Measurements from ENCODE around the gene NUP85. TPM values are rescaled to one million over a fixed set of nuclear protein-coding genes. Genes with fewer than 3 reads are reported as not detected.
A peak's percentile ranks its signal among the peaks of the same experiment; 100 is the strongest.

NUP85 gene
- polyA plus RNA-seq, 1 of the 3 experiments (the other 2 are of a cell fraction): 80.5 TPM

- TF ChIP-seq FOXM1 (IDR thresholded peaks at IDR 0.05; ENCODE audit: low read depth) (no peak), NFIC (IDR thresholded peaks at IDR 0.05; ENCODE audit: borderline replicate concordance) (no peak)
These were observed 46.1 kb upstream of the NUP85 start (continued) for GRCh38 chr17:75159196-75160031.

GRCh38 chr17:75160211-75160610 lies 45.3 kb upstream of the NUP85 start:
- no peaks in the 10 kb centered on the region for H3K27me3 ChIP-seq (ENCODE audit: insufficient read depth)
- no peaks in the 10 kb centered on the region for H3K9me2 ChIP-seq
- peaks cover 34% of the 10 kb centered on the region; the same call in 1 of the 2 replicates for H3K79me2 ChIP-seq (ENCODE audit: insufficient read depth)
- DNase-seq: no peak
- ChIA-PET CTCF (interaction anchor here (0.9 to 2.5 kb wide), 4 partner anchors 12 to 46 kb away, joined by 3 to 14 read pairs (median 6); no protein-coding TSS in a partner anchor), POLR2A (no interaction called here)
- 95% methylated on average over 5 of the region's 5 CpGs for WGBS (ENCODE audit: low lambda C conversion rate)
- H3K4me2 ChIP-seq: no peak overlapping the region
- H3K4me3 ChIP-seq (ENCODE audit: low read depth in 2 of 2, low read length in 1 of 2): no peak overlapping the region
- H3K9ac ChIP-seq: no peak overlapping the region
- H2AFZ ChIP-seq (ENCODE audit: low read depth): no peak overlapping the region
- H3K27ac ChIP-seq (ENCODE audit: low read depth in 2 of 2, low read length in 1 of 2): peak overlapping the region in 1 of 2 experiments; percentile 55; a peak in 2 of 4 replicates
- TF ChIP-seq NFIC (IDR thresholded peaks at IDR 0.05; ENCODE audit: borderline replicate concordance): no peak
- no peak for TF ChIP-seq FOXM1 (IDR thresholded peaks at IDR 0.05; ENCODE audit: low read depth)
- no peak for TF ChIP-seq TAF1 (IDR thresholded peaks at IDR 0.05; ENCODE audit: borderline replicate concordance, low read depth, low read length)
- no peak for TF ChIP-seq YY1 (IDR thresholded peaks at IDR 0.05; ENCODE audit: low read depth)
- no peak for TF ChIP-seq CTCF (IDR thresholded peaks at IDR 0.05)
- no peak for TF ChIP-seq SMC3 (IDR thresholded peaks at IDR 0.05; ENCODE audit: low read depth, low read length)
- no peak for TF ChIP-seq FOSL2 (IDR thresholded peaks at IDR 0.05; ENCODE audit: borderline replicate concordance, low read depth)
- no peak for TF ChIP-seq REST (IDR thresholded peaks at IDR 0.05; ENCODE audit: low read depth, low read length)
- no peak for TF ChIP-seq FOXJ3 (CRISPR knock-in tag; IDR thresholded peaks at IDR 0.05)
- no peak for TF ChIP-seq RAD21 (IDR thresholded peaks at IDR 0.05; ENCODE audit: low read length)
- no peak for TF ChIP-seq CHD2 (IDR thresholded peaks at IDR 0.05; ENCODE audit: low read length, partially characterized antibody)
- no peak for TF ChIP-seq EZH2phosphoT487 (IDR thresholded peaks at IDR 0.05; ENCODE audit: borderline replicate concordance, low read depth)
- TF ChIP-seq GATA2 (CRISPR knock-in tag; IDR thresholded peaks at IDR 0.05): no peak
- TF ChIP-seq TEAD4 (IDR thresholded peaks at IDR 0.05; ENCODE audit: borderline replicate concordance, insufficient read depth): no peak
- TF ChIP-seq RCOR1 (IDR thresholded peaks at IDR 0.05; ENCODE audit: low read length): no peak
- TF ChIP-seq POLR2AphosphoS5 (IDR thresholded peaks at IDR 0.05; ENCODE audit: low read depth, low read length): no peak
- TF ChIP-seq IRF3 (IDR thresholded peaks at IDR 0.05; ENCODE audit: low read depth, low read length): no peak
- H3F3A ChIP-seq (replicated peaks; ENCODE audit: insufficient read depth): peaks cover 41% of the 10 kb centered on the region
- H3K9me3 ChIP-seq: no peaks in the 10 kb centered on the region
- peaks cover 0 to 8% of the 10 kb centered on the region in 2 experiments; a peak in 1 of 4 replicates for H3K4me1 ChIP-seq (ENCODE audit: control insufficient read depth in 1 of 2, insufficient read depth in 2 of 2, low read depth in 1 of 2, low read length in 1 of 2)
- no peaks in the 10 kb centered on the region for H4K20me1 ChIP-seq (ENCODE audit: insufficient read depth)
- peaks cover 5 to 42% of the 10 kb centered on the region in 2 experiments for H3K36me3 ChIP-seq (replicated peaks in 1 of 2; ENCODE audit: control insufficient read depth in 1 of 2, insufficient read depth in 2 of 2, low read length in 1 of 2)

Measured in SK-N-SH (cell line).